K562 (cell line): ENCODE measurements around the gene CDH3. TPM values are rescaled to one million over a fixed set of nuclear protein-coding genes. Genes with fewer than 3 reads are reported as not detected.

ENCODE experiments used
- ATF7 ChIP-seq: fragments of 450-650 bp; IDR thresholded peaks from 2 replicates; pipeline ENCODE4 v1.7.1; 2014; ENCODE audit warnings: mild to moderate bottlenecking, moderate library complexity
- CHCHD3 ChIP-seq: fragments of 250-450 bp; sonication (Bioruptor Pico); IDR thresholded peaks from 2 replicates; pipeline ENCODE4 v2.1.2; 2022; ENCODE audit warnings: mild to moderate bottlenecking
- CHD4 ChIP-seq: fragments of 200-600 bp; sonication (generic); IDR thresholded peaks from 3 replicates; pipeline ENCODE4 v1.6.1; 2012; ENCODE audit warnings: low read depth, mild to moderate bottlenecking, mixed read lengths, low read length, inconsistent platforms; ENCODE audit not compliant: insufficient read depth, insufficient replicate concordance, poor library complexity, severe bottlenecking
- CLOCK ChIP-seq: fragments of 250-450 bp; sonication (Bioruptor Pico); IDR thresholded peaks from 2 replicates; pipeline ENCODE4 v1.4.0; 2020; ENCODE audit warnings: mild to moderate bottlenecking, moderate library complexity, borderline replicate concordance
- ELF4 ChIP-seq: fragments of 450-650 bp; formaldehyde crosslinking; IDR thresholded peaks from 2 replicates; pipeline ENCODE4 v1.4.0; 2022; ENCODE audit warnings: missing genetic modification characterization
- FOSL1 ChIP-seq: fragments of 200-800 bp; sonication (Bioruptor generic); conservative IDR thresholded peaks from 2 replicates; pipeline ENCODE4 v1.6.1; 2016; ENCODE audit warnings: missing genetic modification characterization, missing compliant biosample characterization
- ID3 ChIP-seq, 2 experiments: fragments of 250-450 bp in 1 of 2; fragments of 450-650 bp in 1 of 2; sonication (Bioruptor Pico) in 1 of 2; IDR thresholded peaks; 2 replicates each; pipeline versions ENCODE4 v1.6.1 to v1.8.0; 2016 to 2021; ENCODE audit warnings: mild to moderate bottlenecking in 2 of 2, moderate library complexity in 2 of 2, missing compliant biosample characterization in 1 of 2, missing genetic modification characterization in 1 of 2
- KDM1A ChIP-seq, 2 experiments: fragments of 450-650 bp; IDR thresholded peaks; 2 replicates each; pipeline ENCODE4 v1.6.1; 2016; ENCODE audit warnings: mild to moderate bottlenecking in 2 of 2
- LARP7 ChIP-seq: fragments of 450-650 bp; IDR thresholded peaks from 2 replicates; pipeline ENCODE4 v1.6.1; 2016
- MAZ ChIP-seq, 2 experiments: fragments of 450-650 bp in 1 of 2; sonication (generic) in 1 of 2; formaldehyde crosslinking; IDR thresholded peaks in 1 of 2; conservative IDR thresholded peaks in 1 of 2; 2 replicates each; pipeline versions ENCODE4 v1.4.0 to v1.5.0; 2020; ENCODE audit warnings: mild to moderate bottlenecking in 1 of 2, missing genetic modification reagents in 1 of 2
- MEIS2 ChIP-seq: fragments of 450-650 bp; IDR thresholded peaks from 2 replicates; pipeline ENCODE4 v1.6.1; 2014; ENCODE audit warnings: mild to moderate bottlenecking; ENCODE audit not compliant: partially characterized antibody
- NFYB ChIP-seq: IDR thresholded peaks from 2 replicates; pipeline ENCODE4 v1.6.1; 2011; ENCODE audit warnings: mild to moderate bottlenecking, moderate library complexity; ENCODE audit not compliant: insufficient read length; ENCODE audit errors: extremely low read depth
- PHF20 ChIP-seq: fragments of 450-650 bp; IDR thresholded peaks from 2 replicates; pipeline ENCODE4 v1.6.1; 2018; ENCODE audit not compliant: partially characterized antibody
- PHF21A ChIP-seq: fragments of 450-650 bp; IDR thresholded peaks from 2 replicates; pipeline ENCODE4 v1.6.1; 2017; ENCODE audit warnings: low read depth, borderline replicate concordance
- SMARCA4 ChIP-seq: fragments of 450-650 bp; IDR thresholded peaks from 2 replicates; pipeline ENCODE4 v1.6.1; 2016
- TAF15 ChIP-seq: fragments of 200-400 bp; formaldehyde crosslinking; IDR thresholded peaks from 2 replicates; pipeline ENCODE4 v1.6.1; 2017; ENCODE audit warnings: mild to moderate bottlenecking, low read depth, low read length, moderate library complexity
- TCF7L2 ChIP-seq: fragments of 150-350 bp; IDR thresholded peaks from 2 replicates; pipeline ENCODE4 v1.6.1; 2016; ENCODE audit warnings: low read depth, mild to moderate bottlenecking, low read length, moderate library complexity
- ZBTB49 ChIP-seq: sonication (generic); formaldehyde crosslinking; IDR thresholded peaks from 2 replicates; pipeline ENCODE4 v1.8.0; 2022; ENCODE audit warnings: missing genetic modification reagents, mild to moderate bottlenecking, borderline replicate concordance
- ZBTB5 ChIP-seq: fragments of 450-650 bp; IDR thresholded peaks from 2 replicates; pipeline ENCODE4 v1.6.1; 2017; ENCODE audit warnings: antibody characterized with exemption
- ZFP36 ChIP-seq: fragments of 150-350 bp; IDR thresholded peaks from 2 replicates; pipeline ENCODE4 v1.6.1; 2018; ENCODE audit warnings: low read length, low read depth; ENCODE audit not compliant: partially characterized antibody
- ZNF699 ChIP-seq: fragments of 250-450 bp; sonication (Bioruptor Pico); IDR thresholded peaks from 2 replicates; pipeline ENCODE4 v1.8.0; 2021; ENCODE audit warnings: mild to moderate bottlenecking, moderate library complexity; ENCODE audit not compliant: insufficient replicate concordance
- ZZZ3 ChIP-seq: fragments of 450-650 bp; IDR thresholded peaks from 2 replicates; pipeline ENCODE4 v1.6.1; 2016; ENCODE audit warnings: antibody characterized with exemption, mild to moderate bottlenecking, moderate library complexity
- polyA plus RNA-seq, 8 experiments: library from polyadenylated mRNA; depleted of rRNA in 4 of 8; stranded (reverse) in 5 of 8; unstranded in 3 of 8; fragments of >200 nt; fragmentation: Nextera tagmentation in 2 of 8; fragmentation: Illumina TruSeq in 1 of 8; extraction: Ambion mirVana in 2 of 8; extraction: Trizol in 1 of 8; gene quantifications; 2 replicates each; pipeline versions ENCODE4 v1.2.1 to v1.2.3, GENCODE V29; 2011 to 2014; ENCODE audit warnings: inconsistent platforms in 1 of 8, missing spikeins in 1 of 8
- total RNA-seq, 7 experiments: library from RNA; depleted of rRNA in 6 of 7; stranded (reverse); fragments of >200 nt in 6 of 7; fragmentation: Illumina TruSeq in 2 of 7; extraction: Trizol in 2 of 7; gene quantifications; 2 replicates each; pipeline versions ENCODE4 v1.2.1 to v1.2.3, GENCODE V29; 2011 to 2021; ENCODE audit warnings: low replicate concordance in 1 of 7

The CDH3 gene
- total and polyA plus RNA-seq, 9 of the 15 experiments (the other 6 are each of a cell fraction or from before 2014, with no cell fraction given) = 0.06 to 0.09 TPM; not detected in 7

- TF ChIP-seq ZBTB49 (CRISPR knock-in tag) (no peak), MEIS2 (no peak), ELF4 (CRISPR knock-in tag) (no peak), NFYB (no peak), PHF20 (no peak), ZBTB5 (no peak), FOSL1 (tag) (no peak), SMARCA4 (no peak), ZZZ3 (no peak), MAZ (CRISPR knock-in tag; conservative IDR thresholded peaks at IDR 0.05 in 1 of 2, IDR thresholded peaks at IDR 0.05 in 1 of 2) (no peak), TAF15 (no peak), CHD4 (no peak), ATF7 (no peak), CHCHD3 (CRISPR knock-in tag) (no peak), CLOCK (CRISPR knock-in tag) (no peak), ZFP36 (peak; percentile 81), ZNF699 (CRISPR knock-in tag) (no peak), KDM1A (IDR thresholded peaks at IDR 0.05) (peak in 1 of 2 experiments; percentile 36; a peak in 1 of 4 replicates), LARP7 (no peak), TCF7L2 (no peak), ID3 (CRISPR knock-in tag; IDR thresholded peaks at IDR 0.05) (no peak), ID3 (tag; IDR thresholded peaks at IDR 0.05) (no peak), PHF21A (no peak)
Measured at GRCh38 chr16:68681038-68681437, 35.9 kb downstream of the CDH3 start (continued).
